NCI-H510A treated with DMSO at 0.1 percent for 48 hours (cell line): Measurements from ENCODE around the gene THEM5.
A peak's percentile ranks its signal among the peaks of the same experiment; 100 is the strongest.
"Not testable (repeated sequence)": the region's sequence is repeated elsewhere in the genome, so short reads cannot be mapped to it uniquely, and the experiment has no call there.

Experiments
- DNase-seq: peaks from one replicate; lab custom pipeline; 2025; lab: John Stamatoyannopoulos, UW

Gene THEM5

GRCh38 chr1:151853411-151853943 is at the start of gene THEM5:
Gene THEM5 (minus strand): TSS chr1:151853712. CDS start chr1:151853565, 147 bp downstream.
- no peak for DNase-seq

- no peak for DNase-seq
These were observed 49.3 kb upstream of the THEM5 start for GRCh38 chr1:151902858-151903257.

GRCh38 chr1:151900804-151901203 is 47.3 kb upstream of the THEM5 start:
- not testable (repeated sequence) for DNase-seq

GRCh38 chr1:151898519-151898991 is 45.0 kb upstream of the THEM5 start:
- DNase-seq, result no peak

GRCh38 chr1:151897991-151898431 is 44.5 kb upstream of the THEM5 start:
- no peak for DNase-seq

- no peak for DNase-seq
These were observed 39.8 kb upstream of the THEM5 start for GRCh38 chr1:151893176-151893924.

- no peak for DNase-seq
These were observed 38.7 kb upstream of the THEM5 start for GRCh38 chr1:151892190-151892589.

- no peak for DNase-seq
These were observed 38.0 kb upstream of the THEM5 start for GRCh38 chr1:151891512-151891911.

GRCh38 chr1:151888972-151889570 is 35.6 kb upstream of the THEM5 start:
- peak; percentile 8 for DNase-seq

- no peak for DNase-seq
These were observed 33.5 kb upstream of the THEM5 start for GRCh38 chr1:151887028-151887427.

- DNase-seq, result no peak
These were observed 32.0 kb upstream of the THEM5 start for GRCh38 chr1:151885479-151885878.

- not testable (repeated sequence) for DNase-seq
These were observed 31.4 kb upstream of the THEM5 start for GRCh38 chr1:151884879-151885278.

- not testable (repeated sequence) for DNase-seq
These were observed 30.9 kb upstream of the THEM5 start for GRCh38 chr1:151884445-151884844.

- not testable (repeated sequence) for DNase-seq
These were observed 30.4 kb upstream of the THEM5 start for GRCh38 chr1:151883898-151884297.

- not testable (repeated sequence) for DNase-seq
These were observed 29.4 kb upstream of the THEM5 start for GRCh38 chr1:151882918-151883317.

GRCh38 chr1:151882466-151882865 is 29.0 kb upstream of the THEM5 start:
- no peak for DNase-seq

GRCh38 chr1:151881479-151881878 is 28.0 kb upstream of the THEM5 start:
- DNase-seq, result no peak

- DNase-seq, result no peak
These were observed 22.0 kb upstream of the THEM5 start for GRCh38 chr1:151875419-151876097.

- not testable (repeated sequence) for DNase-seq
These were observed 19.3 kb upstream of the THEM5 start for GRCh38 chr1:151872776-151873175.

- no peak for DNase-seq
These were observed 17.9 kb upstream of the THEM5 start for GRCh38 chr1:151871284-151872030.

GRCh38 chr1:151868486-151868885 is 15.0 kb upstream of the THEM5 start:
- DNase-seq, result no peak
